ENCODE data around the gene ODF2. TPM values are rescaled to one million over a fixed set of nuclear protein-coding genes. Genes with fewer than 3 reads are reported as not detected.
"Not testable (repeated sequence)": the region's sequence is repeated elsewhere in the genome, so short reads cannot be mapped to it uniquely, and the experiment has no call there.

Gene ODF2
- total and polyA plus RNA-seq, 10 of the 15 experiments (the other 5 are each of a cell fraction or from before 2014, with no cell fraction given): 8.7 to 65.1 (median 38.5) TPM

GRCh38 chr9:128505414-128505765, 49.6 kb downstream of the ODF2 start:
- no peak for FAIRE-seq
- Histone ChIP-seq H3K4me3 (peak overlapping the region; percentile 97), H3K27ac (ENCODE audit: control insufficient read depth, insufficient read depth) (peak overlapping the region; percentile 74; the same call in 1 of the 2 replicates), H3K36me3 (ENCODE audit: control insufficient read depth in 2 of 2, insufficient read depth in 2 of 2, low read length in 1 of 2) (peaks cover 0 to 12% of the 10 kb centered on the region in 2 experiments; a peak in 2 of 4 replicates), H3K9ac (ENCODE audit: control insufficient read depth, insufficient read depth, low read length) (peak overlapping the region; percentile 90), H4K20me1 (ENCODE audit: control insufficient read depth, insufficient read depth) (no peaks in the 10 kb centered on the region), H3K27me3 (replicated peaks in 1 of 2; ENCODE audit: control insufficient read depth in 2 of 2, insufficient read depth in 2 of 2, low read length in 1 of 2) (no peaks in the 10 kb centered on the region), H3K4me2 (ENCODE audit: control insufficient read depth, insufficient read depth) (peak overlapping the region; percentile 82), H3K4me1 (ENCODE audit: control insufficient read depth, insufficient read depth, low read length) (peaks cover 10% of the 10 kb centered on the region; the same call in 1 of the 2 replicates), H3K9me3 (replicated peaks; ENCODE audit: control insufficient read depth, insufficient read depth, low read length) (no peaks in the 10 kb centered on the region), H2AFZ (ENCODE audit: control insufficient read depth, low read depth, low read length) (no peak overlapping the region; the same call in 1 of the 2 replicates), H3K79me2 (ENCODE audit: control insufficient read depth, insufficient read depth, low read length) (peaks cover 22% of the 10 kb centered on the region)
- intact Hi-C loops (cut with micrococcal nuclease; ENCODE audit: unreplicated experiment) (loop anchor here (5.0 kb wide), 1 partner anchor 47 kb away; the partner anchor contains the start of gene SPTAN1), in situ Hi-C loops (cut with MboI) (no loop called here)
- BruUV-seq (replicated peaks): no TSS peak
- 12% methylated on average over 6 of the region's 6 CpGs for WGBS (ENCODE audit: insufficient coverage, insufficient replicate concordance, low lambda C conversion rate, missing lambda C conversion rate)
- RAD21 ChIA-PET (ENCODE audit: unreplicated experiment): interaction anchor here (1.1 to 2.1 kb wide), 4 partner anchors 46 to 143 kb away, joined by 4 to 11 read pairs (median 4); partner anchors contain the start of gene SPTAN1
- POLR2A ChIA-PET: interaction anchor here (0.6 to 2.6 kb wide), 9 partner anchors 9 to 179 kb away, joined by 3 to 19 read pairs (median 4); partner anchors contain the start of gene SPTAN1
- SMC1A ChIA-PET (ENCODE audit: uncharacterized antibody, unreplicated experiment): interaction anchor here (0.8 to 2.6 kb wide), 7 partner anchors 8 to 219 kb away, joined by 3 to 20 read pairs (median 5); partner anchors contain the start of genes SPTAN1 and ZDHHC12
- CTCF ChIA-PET: interaction anchor here (0.7 to 1.2 kb wide), 5 partner anchors 50 to 408 kb away, joined by 3 read pairs; no protein-coding TSS in a partner anchor
- TF ChIP-seq CTCF (IDR thresholded peaks at IDR 0.05 in 2 of 3, conservative IDR thresholded peaks at IDR 0.05 in 1 of 3; ENCODE audit: control insufficient read depth in 2 of 3, extremely low read depth in 1 of 3, insufficient read depth in 1 of 3, low read depth in 3 of 3, low read length in 3 of 3): no peak
- TF ChIP-seq IRF3 (IDR thresholded peaks at IDR 0.05): no peak
- TF ChIP-seq SIN3A (IDR thresholded peaks at IDR 0.05; ENCODE audit: low read depth, low read length): no peak
- no peak for TF ChIP-seq RAD21 (IDR thresholded peaks at IDR 0.05; ENCODE audit: insufficient read depth, low read depth, low read length)
- TF ChIP-seq ATF3 (IDR thresholded peaks at IDR 0.05; ENCODE audit: borderline replicate concordance, extremely low read depth, low read depth, low read length): no peak
- TF ChIP-seq TCF12 (IDR thresholded peaks at IDR 0.05; ENCODE audit: low read depth, low read length): no peak
- TF ChIP-seq SRF (IDR thresholded peaks at IDR 0.05; ENCODE audit: low read depth in 2 of 2, low read length in 2 of 2): no peak
- TF ChIP-seq YY1 (IDR thresholded peaks at IDR 0.05; ENCODE audit: low read depth, low read length): no peak
- no peak for TF ChIP-seq RFX5 (IDR thresholded peaks at IDR 0.05; ENCODE audit: low read depth, low read length)
- DNase-seq (ENCODE audit: low read depth, low spot score): no peak
- ATAC-seq: no peak

GRCh38 chr9:128505906-128506305, 50.1 kb downstream of the ODF2 start:
- BruUV-seq (replicated peaks); H3K4me1 ChIP-seq (ENCODE audit: control insufficient read depth, insufficient read depth, low read length); FAIRE-seq; H3K9ac ChIP-seq (ENCODE audit: control insufficient read depth, insufficient read depth, low read length); H3K27me3 ChIP-seq (replicated peaks in 1 of 2; ENCODE audit: control insufficient read depth in 2 of 2, insufficient read depth in 2 of 2, low read length in 1 of 2); ATAC-seq; H2AFZ ChIP-seq (ENCODE audit: control insufficient read depth, low read depth, low read length); H3K27ac ChIP-seq (ENCODE audit: control insufficient read depth, insufficient read depth); H3K9me3 ChIP-seq (replicated peaks; ENCODE audit: control insufficient read depth, insufficient read depth, low read length); in situ Hi-C loops (cut with MboI); H4K20me1 ChIP-seq (ENCODE audit: control insufficient read depth, insufficient read depth); DNase-seq (ENCODE audit: low read depth, low spot score): not testable (repeated sequence)
- SMC1A ChIA-PET (ENCODE audit: uncharacterized antibody, unreplicated experiment): interaction anchor here (1.0 to 2.6 kb wide), 3 partner anchors 12 to 218 kb away, joined by 3 to 20 read pairs (median 3); partner anchors contain the start of genes SPTAN1 and ZDHHC12
- CTCF ChIA-PET: interaction anchor here (1.0 to 1.2 kb wide), 2 partner anchors 143 to 408 kb away, joined by 3 read pairs; no protein-coding TSS in a partner anchor
- POLR2A ChIA-PET: interaction anchor here (1.3 to 2.6 kb wide), 4 partner anchors 45 to 86 kb away, joined by 4 to 19 read pairs (median 8); partner anchors contain the start of gene SPTAN1
- intact Hi-C loops (cut with micrococcal nuclease; ENCODE audit: unreplicated experiment): loop anchor here (5.0 kb wide), 1 partner anchor 46 kb away; the partner anchor contains the start of gene SPTAN1
- Histone ChIP-seq H3K4me3 (peak overlapping the region; percentile 97), H3K36me3 (ENCODE audit: control insufficient read depth in 2 of 2, insufficient read depth in 2 of 2, low read length in 1 of 2) (peaks cover 0 to 12% of the 10 kb centered on the region in 2 experiments; a peak in 2 of 4 replicates), H3K79me2 (ENCODE audit: control insufficient read depth, insufficient read depth, low read length) (peaks cover 22% of the 10 kb centered on the region), H3K4me2 (ENCODE audit: control insufficient read depth, insufficient read depth) (peak overlapping the region; percentile 82)
- WGBS (ENCODE audit: insufficient coverage, insufficient replicate concordance, low lambda C conversion rate, missing lambda C conversion rate): 98% methylated on average over 12 of the region's 12 CpGs
- RAD21 ChIA-PET (ENCODE audit: unreplicated experiment): interaction anchor here (1.3 to 2.1 kb wide), 2 partner anchors 45 to 47 kb away, joined by 4 to 11 read pairs; partner anchors contain the start of gene SPTAN1
